Activated CD8-positive, alpha-beta T cell treated with anti-CD3 and anti-CD28 coated beads, Interleukin-2, amount 10 ng/mL, durations not matched to agents 7 days and 5 days (primary cell): Measurements from ENCODE around the gene C19orf85. TPM values are rescaled to one million over a fixed set of nuclear protein-coding genes. Genes with fewer than 3 reads are reported as not detected.

Experiments
- ATAC-seq: fragments of 150-1000 bp; cut with Tn5 transposase; one replicate; pipeline ENCODE4 v1.10.0; 2021; ENCODE audit warnings: moderate library complexity
- CTCF ChIA-PET: fragments of 350-600 bp; sonication (Branson Sonifier 250); formaldehyde crosslinking; loops from one replicate; lab custom pipeline; 2021; ENCODE audit warnings: antibody characterized with exemption; lab: Charles Lee
- POLR2A ChIA-PET: fragments of 350-600 bp; sonication (Branson Sonifier 250); formaldehyde crosslinking; loops from one replicate; lab custom pipeline; 2021; ENCODE audit warnings: antibody characterized with exemption; lab: Charles Lee
- DNase-seq: peaks from one replicate; pipeline ENCODE4 v3.0.0-alpha.2; 2020
- H3K27ac Mint-ChIP-seq: one replicate; pipeline ENCODE4 v1.8.0; 2021; ENCODE audit warnings: mild to moderate bottlenecking, mixed read lengths
- H3K27me3 Mint-ChIP-seq: one replicate; pipeline ENCODE4 v1.8.0; 2021; ENCODE audit warnings: low read depth, mixed read lengths
- H3K36me3 Mint-ChIP-seq: one replicate; pipeline ENCODE4 v1.8.0; 2021; ENCODE audit warnings: low read depth, mixed read lengths
- H3K4me1 Mint-ChIP-seq: one replicate; pipeline ENCODE4 v1.8.0; 2021; ENCODE audit warnings: low read depth, mixed read lengths
- H3K4me3 Mint-ChIP-seq: one replicate; pipeline ENCODE4 v1.8.0; 2021; ENCODE audit warnings: mild to moderate bottlenecking, mixed read lengths
- H3K9me3 Mint-ChIP-seq: one replicate; pipeline ENCODE4 v1.8.0; 2022; ENCODE audit warnings: mixed read lengths; ENCODE audit not compliant: insufficient read depth
- total RNA-seq, 2 experiments: library from RNA; stranded (reverse); gene quantifications; one replicate each; pipeline ENCODE4 v1.2.3, GENCODE V29; 2021

The C19orf85 gene
- total RNA-seq, 2 experiments from 2014 or later: not detected

GRCh38 chr19:55487924-55488687, 23.6 kb upstream of the C19orf85 start, which contains the start of gene SSC5D:
SSC5D (plus strand) TSS chr19:55488436; CDS start chr19:55488590, 154 bp downstream.
- ChIA-PET POLR2A (interaction anchor here (0.9 kb wide), 1 partner anchor 17 kb away, joined by 4 read pairs; no protein-coding TSS in a partner anchor), CTCF (interaction anchor here (2.8 kb wide), 1 partner anchor 16 kb away, joined by 14 read pairs; no protein-coding TSS in a partner anchor)
- ATAC-seq (no peak), DNase-seq (no peak)
- Mint-ChIP-seq H3K27me3 (no peaks in the 10 kb centered on the region), H3K9me3 (no peaks in the 10 kb centered on the region), H3K27ac (peak within 1 kb of the TSS; percentile 46), H3K36me3 (no peaks in the 10 kb centered on the region), H3K4me3 (peak within 1 kb of the TSS; percentile 8), H3K4me1 (peaks cover 13% of the 10 kb centered on the region)

GRCh38 chr19:55486971-55487923, 22.7 kb upstream of the C19orf85 start:
- H3K4me1 Mint-ChIP-seq: peaks cover 13% of the 10 kb centered on the region
- H3K27me3 Mint-ChIP-seq: no peaks in the 10 kb centered on the region
- ChIA-PET CTCF (interaction anchor here (2.8 kb wide), 1 partner anchor 17 kb away, joined by 14 read pairs; no protein-coding TSS in a partner anchor), POLR2A (interaction anchor here (0.9 kb wide), 1 partner anchor 16 kb away, joined by 4 read pairs; no protein-coding TSS in a partner anchor)
- ATAC-seq: no peak
- H3K9me3 Mint-ChIP-seq: no peaks in the 10 kb centered on the region
- H3K36me3 Mint-ChIP-seq: no peaks in the 10 kb centered on the region
- DNase-seq: peak; percentile 33
- H3K27ac Mint-ChIP-seq: peak overlapping the region; percentile 46
- H3K4me3 Mint-ChIP-seq: peak overlapping the region; percentile 8

GRCh38 chr19:55486043-55486970, 21.8 kb upstream of the C19orf85 start:
- Mint-ChIP-seq H3K4me3 (peak overlapping the region; percentile 76), H3K27ac (peak overlapping the region; percentile 88), H3K9me3 (no peaks in the 10 kb centered on the region)

GRCh38 chr19:55485439-55486011, 21.0 kb upstream of the C19orf85 start:
- Mint-ChIP-seq H3K27ac (peak overlapping the region; percentile 88), H3K9me3 (no peaks in the 10 kb centered on the region), H3K36me3 (no peaks in the 10 kb centered on the region), H3K4me1 (peaks cover 13% of the 10 kb centered on the region), H3K27me3 (no peaks in the 10 kb centered on the region), H3K4me3 (peak overlapping the region; percentile 76)
- ChIA-PET POLR2A (interaction anchor here (0.8 to 2.3 kb wide), 3 partner anchors 9 to 139 kb away, joined by 3 to 12 read pairs (median 5); partner anchors contain the start of genes UBE2S, ZNF628 and ZNF784), CTCF (interaction anchor here (1.3 to 2.8 kb wide), 5 partner anchors 9 to 169 kb away, joined by 3 to 14 read pairs (median 9); partner anchors contain the start of gene ZNF628)
- peak; percentile 21 for ATAC-seq
- DNase-seq: no peak

More at GRCh38 chr19:55486043-55486970, 21.8 kb upstream of the C19orf85 start:
- CTCF ChIA-PET: interaction anchor here (1.6 to 2.8 kb wide), 3 partner anchors 9 to 19 kb away, joined by 5 to 14 read pairs (median 9); partner anchors contain the start of gene ZNF628
- H3K36me3 Mint-ChIP-seq: no peaks in the 10 kb centered on the region
- no peaks in the 10 kb centered on the region for H3K27me3 Mint-ChIP-seq
- POLR2A ChIA-PET: interaction anchor here (1.9 to 2.3 kb wide), 2 partner anchors 10 to 79 kb away, joined by 5 to 12 read pairs; partner anchors contain the start of genes UBE2S and ZNF628
- no peak for ATAC-seq
- DNase-seq: no peak
- peaks cover 13% of the 10 kb centered on the region for H3K4me1 Mint-ChIP-seq

GRCh38 chr19:55484593-55485438, 20.3 kb upstream of the C19orf85 start, which contains the start of gene NAT14:
NAT14 (plus strand) TSS chr19:55485188; CDS start chr19:55485709, 521 bp downstream.
- H3K27ac Mint-ChIP-seq: peak within 1 kb of the TSS; percentile 88
- ChIA-PET CTCF (interaction anchor here (1.3 to 1.8 kb wide), 5 partner anchors 8 to 170 kb away, joined by 3 to 9 read pairs (median 5); partner anchors contain the start of gene ZNF628), POLR2A (interaction anchor here (0.6 to 2.3 kb wide), 4 partner anchors 9 to 140 kb away, joined by 3 to 12 read pairs (median 4); partner anchors contain the start of genes UBE2S, ZNF628 and ZNF784)
- no peaks in the 10 kb centered on the region for H3K9me3 Mint-ChIP-seq
- ATAC-seq (peak; percentile 67), DNase-seq (peak; percentile 71)
- no peaks in the 10 kb centered on the region for H3K36me3 Mint-ChIP-seq
- H3K27me3 Mint-ChIP-seq: no peaks in the 10 kb centered on the region
- peaks cover 16% of the 10 kb centered on the region for H3K4me1 Mint-ChIP-seq
- peak within 1 kb of the TSS; percentile 76 for H3K4me3 Mint-ChIP-seq

- Mint-ChIP-seq H3K4me3 (peak overlapping the region; percentile 76), H3K27ac (no peak overlapping the region), H3K9me3 (no peaks in the 10 kb centered on the region), H3K36me3 (no peaks in the 10 kb centered on the region), H3K27me3 (no peaks in the 10 kb centered on the region), H3K4me1 (peaks cover 24% of the 10 kb centered on the region)
- ChIA-PET POLR2A (interaction anchor here (2.3 kb wide), 1 partner anchor 77 kb away, joined by 5 read pairs; the partner anchor contains the start of gene UBE2S), CTCF (interaction anchor here (1.3 to 1.6 kb wide), 4 partner anchors 7 to 170 kb away, joined by 3 to 9 read pairs (median 4); partner anchors contain the start of gene ZNF628)
- ATAC-seq: no peak
- no peak for DNase-seq
These were observed 19.4 kb upstream of the C19orf85 start for GRCh38 chr19:55483706-55484592.

- Mint-ChIP-seq H3K9me3 (no peaks in the 10 kb centered on the region), H3K4me3 (no peak overlapping the region), H3K36me3 (peaks cover 2% of the 10 kb centered on the region), H3K27ac (no peak overlapping the region), H3K4me1 (peaks cover 32% of the 10 kb centered on the region), H3K27me3 (no peaks in the 10 kb centered on the region)
- ChIA-PET POLR2A (no interaction called here), CTCF (interaction anchor here (1.4 kb wide), 1 partner anchor 12 kb away, joined by 3 read pairs; no protein-coding TSS in a partner anchor)
- DNase-seq: no peak
- no peak for ATAC-seq
These were observed 18.6 kb upstream of the C19orf85 start for GRCh38 chr19:55482967-55483705.

GRCh38 chr19:55482156-55482961, 17.8 kb upstream of the C19orf85 start:
- Mint-ChIP-seq H3K36me3 (peaks cover 2% of the 10 kb centered on the region), H3K4me3 (no peak overlapping the region), H3K27me3 (no peaks in the 10 kb centered on the region), H3K27ac (no peak overlapping the region), H3K4me1 (peaks cover 35% of the 10 kb centered on the region), H3K9me3 (no peaks in the 10 kb centered on the region)
- ATAC-seq (no peak), DNase-seq (no peak)
- ChIA-PET POLR2A (no interaction called here), CTCF (no interaction called here)
